CD4-positive, alpha-beta memory T cell (primary cell): ENCODE data around the gene ZNF592. TPM values are rescaled to one million over a fixed set of nuclear protein-coding genes. Genes with fewer than 3 reads are reported as not detected.

Experiments used
- CTCF ChIA-PET: fragments of 350-600 bp; sonication (Branson Sonifier 250); formaldehyde crosslinking; loops from one replicate; lab custom pipeline; 2021; ENCODE audit warnings: inconsistent platforms; ENCODE audit not compliant: partially characterized antibody; lab: Charles Lee
- POLR2A ChIA-PET: fragments of 350-600 bp; sonication (Branson Sonifier 250); formaldehyde crosslinking; loops from one replicate; lab custom pipeline; 2021; ENCODE audit not compliant: partially characterized antibody; lab: Charles Lee
- DNase-seq, 5 donors: peaks; one replicate each; pipeline versions ENCODE4 v3.0.0 to v3.0.0-alpha.2; 2020 to 2022; ENCODE audit warnings: mixed read lengths in 1 of 5
- H3K27ac ChIP-seq: one replicate; pipeline ENCODE4 v1.7.0; 2013; ENCODE audit warnings: low read depth, low read length
- H3K27me3 ChIP-seq: 2 replicates; pipeline ENCODE4 v1.7.0; 2013; ENCODE audit warnings: mild to moderate bottlenecking, low read length, moderate library complexity; ENCODE audit not compliant: insufficient read depth
- H3K36me3 ChIP-seq: 2 replicates; pipeline ENCODE4 v1.7.0; 2013; ENCODE audit warnings: mild to moderate bottlenecking, low read length, moderate library complexity; ENCODE audit not compliant: insufficient read depth
- H3K4me1 ChIP-seq: 2 replicates; pipeline ENCODE4 v1.7.0; 2013; ENCODE audit warnings: mild to moderate bottlenecking, low read length, moderate library complexity; ENCODE audit not compliant: insufficient read depth
- H3K4me3 ChIP-seq, 2 donors: one replicate each; pipeline ENCODE4 v1.7.0; 2013; ENCODE audit warnings: low read length in 2 of 2, mild to moderate bottlenecking in 1 of 2
- H3K9me3 ChIP-seq, 2 donors: one replicate each; pipeline ENCODE4 v1.7.0; 2013; ENCODE audit warnings: low read length in 2 of 2, control low read depth in 1 of 2; ENCODE audit not compliant: control insufficient read depth in 1 of 2
- H3K27ac Mint-ChIP-seq, 7 donors: one replicate each; pipeline ENCODE4 v1.8.0; 2020 to 2021; ENCODE audit warnings: mixed read lengths in 7 of 7, mild to moderate bottlenecking in 6 of 7, inconsistent platforms in 3 of 7, moderate library complexity in 3 of 7
- H3K27me3 Mint-ChIP-seq, 2 donors: one replicate each; pipeline ENCODE4 v1.8.0; 2020 to 2021; ENCODE audit warnings: mixed read lengths in 2 of 2
- H3K36me3 Mint-ChIP-seq, 2 donors: one replicate each; pipeline ENCODE4 v1.8.0; 2020 to 2021; ENCODE audit warnings: mixed read lengths in 2 of 2, inconsistent platforms in 1 of 2, mild to moderate bottlenecking in 1 of 2
- H3K4me1 Mint-ChIP-seq, 4 donors: one replicate each; pipeline ENCODE4 v1.8.0; 2020 to 2021; ENCODE audit warnings: mixed read lengths in 4 of 4, mild to moderate bottlenecking in 1 of 4
- H3K4me3 Mint-ChIP-seq, 8 donors: one replicate each; pipeline ENCODE4 v1.8.0; 2020 to 2021; ENCODE audit warnings: mixed read lengths in 8 of 8, mild to moderate bottlenecking in 7 of 8, moderate library complexity in 6 of 8, inconsistent platforms in 3 of 8
- H3K9me3 Mint-ChIP-seq, 8 donors: one replicate each; pipeline ENCODE4 v1.8.0; 2020 to 2021; ENCODE audit warnings: mixed read lengths in 8 of 8, mild to moderate bottlenecking in 5 of 8, inconsistent platforms in 3 of 8, moderate library complexity in 1 of 8
- intact Hi-C: fragments of 100-400 bp; cut with micrococcal nuclease; formaldehyde crosslinking; loops from one replicate; pipeline ENCODE4 v1.15.1; 2023
- polyA plus RNA-seq, 2 donors: library from polyadenylated mRNA; unstranded; fragments of 300-500 nt; fragmentation: Illumina TruSeq; gene quantifications; one replicate each; pipeline ENCODE4 v1.2.3, GENCODE V29; 2021
- total RNA-seq, 2 experiments: library from RNA; stranded (reverse); gene quantifications; one replicate each; pipeline ENCODE4 v1.2.3, GENCODE V29; 2021

Gene ZNF592
- total and polyA plus RNA-seq, 4 experiments from 2014 or later, result 1.7 to 42.6 (median 27.1) TPM

DNA sequence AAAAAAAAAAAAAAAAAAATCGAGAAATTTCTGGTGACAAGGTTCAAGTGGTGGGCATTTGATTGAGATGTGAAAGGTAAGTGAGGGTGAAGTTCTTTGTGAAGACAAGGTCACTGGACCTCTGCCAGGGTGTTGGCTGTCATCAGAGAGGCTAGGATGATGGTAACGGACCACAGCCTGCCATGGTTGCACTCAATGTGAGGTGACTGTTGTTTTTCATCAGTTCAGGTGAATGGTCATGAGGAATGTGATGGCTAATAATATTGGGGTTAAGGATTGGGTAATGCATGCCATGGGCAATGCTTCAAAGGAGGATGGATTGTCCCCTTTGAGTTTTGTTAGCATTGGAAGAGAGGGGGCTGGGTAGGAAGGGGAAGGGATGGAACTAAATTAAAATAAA is 64.5 kb downstream of the ZNF592 start:
- DNase-seq, result no peak
- H3K27ac Mint-ChIP-seq, result no peak overlapping the region
- no peak overlapping the region for H3K27ac ChIP-seq
- no peaks in the 10 kb centered on the region for H3K36me3 ChIP-seq
- ChIA-PET CTCF (interaction anchor here (1.5 kb wide), 1 partner anchor 158 kb away, joined by 3 read pairs; no protein-coding TSS in a partner anchor), POLR2A (interaction anchor here (0.6 kb wide), 1 partner anchor 183 kb away, joined by 3 read pairs; no protein-coding TSS in a partner anchor)
- no peaks in the 10 kb centered on the region for H3K27me3 ChIP-seq
- H3K4me1 Mint-ChIP-seq, result peaks cover 2 to 9% (median 6%) of the 10 kb centered on the region in 4 donors
- intact Hi-C loops, result no loop called here
- H3K9me3 Mint-ChIP-seq, result no peaks in the 10 kb centered on the region
- H3K27me3 Mint-ChIP-seq, result peaks cover 6 to 9% of the 10 kb centered on the region in 2 donors
- H3K4me3 ChIP-seq, result no peak overlapping the region
- H3K4me1 ChIP-seq, result peaks cover 3% of the 10 kb centered on the region
- no peak overlapping the region for H3K4me3 Mint-ChIP-seq
- peaks cover 2 to 6% of the 10 kb centered on the region in 2 donors for H3K36me3 Mint-ChIP-seq
- no peaks in the 10 kb centered on the region for H3K9me3 ChIP-seq

DNA sequence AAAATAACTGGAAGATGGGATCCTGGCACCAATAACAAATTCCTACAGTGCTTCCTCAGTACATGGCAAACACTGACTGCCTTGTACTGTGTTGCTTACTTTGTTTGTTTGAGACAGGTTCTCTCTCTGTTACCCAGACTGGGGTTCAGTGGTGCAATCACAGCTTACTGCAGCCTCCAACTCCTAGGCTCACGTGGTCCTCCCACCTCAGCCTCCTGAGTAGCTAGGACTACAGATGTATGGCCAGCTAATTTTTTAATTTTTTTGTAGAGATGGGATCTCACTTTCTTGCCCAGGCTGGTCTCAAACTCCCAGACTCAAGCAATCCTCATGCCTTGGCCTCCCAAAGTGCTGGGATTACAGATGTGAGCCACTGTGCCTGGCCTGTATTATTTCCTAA is 65.0 kb downstream of the ZNF592 start:
- H3K27me3 ChIP-seq, result no peaks in the 10 kb centered on the region
- DNase-seq, result no peak
- H3K27ac ChIP-seq, result no peak overlapping the region
- peaks cover 6 to 11% of the 10 kb centered on the region in 2 donors for H3K27me3 Mint-ChIP-seq
- peaks cover 9% of the 10 kb centered on the region for H3K4me1 ChIP-seq
- H3K9me3 Mint-ChIP-seq, result no peaks in the 10 kb centered on the region
- ChIA-PET POLR2A (interaction anchor here (0.6 kb wide), 1 partner anchor 183 kb away, joined by 3 read pairs; no protein-coding TSS in a partner anchor), CTCF (interaction anchor here (1.5 kb wide), 1 partner anchor 158 kb away, joined by 3 read pairs; no protein-coding TSS in a partner anchor)
- H3K4me3 ChIP-seq, result no peak overlapping the region
- intact Hi-C loops, result no loop called here
- H3K4me3 Mint-ChIP-seq, result no peak overlapping the region
- H3K4me1 Mint-ChIP-seq, result peaks cover 7 to 13% (median 11%) of the 10 kb centered on the region in 4 donors
- H3K36me3 ChIP-seq, result no peaks in the 10 kb centered on the region
- H3K27ac Mint-ChIP-seq, result peak overlapping the region in 1 of 7 donors; percentile 17
- H3K9me3 ChIP-seq, result no peaks in the 10 kb centered on the region
- peaks cover 2 to 6% of the 10 kb centered on the region in 2 donors for H3K36me3 Mint-ChIP-seq

DNA sequence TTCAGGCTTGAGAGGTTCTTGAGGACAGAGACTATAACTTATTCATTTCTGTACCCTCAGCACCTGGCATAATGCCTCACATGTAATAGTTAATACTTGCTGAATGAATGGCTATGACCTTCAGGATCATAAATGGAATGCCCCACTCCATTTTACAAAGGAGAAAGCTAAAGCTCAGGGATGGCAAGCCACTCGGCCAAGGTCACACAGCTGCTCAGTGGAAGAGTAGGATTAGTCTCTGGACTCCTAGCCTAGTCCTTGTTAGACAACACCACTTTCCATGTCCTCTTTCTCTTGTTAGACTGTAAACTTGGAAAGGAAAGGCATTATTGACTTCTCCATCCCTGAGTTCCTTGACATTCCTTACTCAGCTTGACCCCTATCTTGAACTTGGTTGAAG is 65.5 kb downstream of the ZNF592 start:
- H3K36me3 Mint-ChIP-seq, result peaks cover 2% of the 10 kb centered on the region in 2 donors
- Histone ChIP-seq H3K27me3 (no peaks in the 10 kb centered on the region), H3K36me3 (no peaks in the 10 kb centered on the region), H3K9me3 (no peaks in the 10 kb centered on the region), H3K4me3 (no peak overlapping the region), H3K4me1 (peaks cover 10% of the 10 kb centered on the region), H3K27ac (no peak overlapping the region)
- no peaks in the 10 kb centered on the region for H3K9me3 Mint-ChIP-seq
- ChIA-PET CTCF (no interaction called here), POLR2A (no interaction called here)
- peaks cover 7 to 15% (median 11%) of the 10 kb centered on the region in 4 donors for H3K4me1 Mint-ChIP-seq
- H3K27ac Mint-ChIP-seq, result no peak overlapping the region
- H3K27me3 Mint-ChIP-seq, result peaks cover 6 to 11% of the 10 kb centered on the region in 2 donors
- DNase-seq, result no peak
- no peak overlapping the region for H3K4me3 Mint-ChIP-seq
- intact Hi-C loops, result no loop called here

DNA sequence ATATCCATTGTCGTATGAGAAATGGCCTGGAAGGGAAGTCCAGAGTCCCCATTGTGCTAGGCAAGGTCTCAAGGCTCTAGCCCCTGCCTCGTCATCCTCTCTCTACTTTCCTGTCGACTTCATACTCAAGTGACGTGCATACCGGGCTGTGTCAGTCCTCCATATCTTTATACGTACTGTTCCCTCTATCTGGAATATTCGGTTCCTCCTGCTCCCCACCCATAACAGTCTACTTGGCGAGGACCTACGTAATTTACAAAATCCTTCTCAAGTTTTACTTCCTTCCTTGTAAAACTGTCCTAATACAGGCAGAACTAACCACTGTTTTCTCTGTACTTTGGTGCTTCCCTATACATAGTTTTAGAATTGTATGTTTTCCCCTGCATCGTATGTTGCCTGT is 66.5 kb downstream of the ZNF592 start:
- no peak for DNase-seq
- peaks cover 0 to 2% of the 10 kb centered on the region in 2 donors for H3K36me3 Mint-ChIP-seq
- Histone ChIP-seq H3K27ac (no peak overlapping the region), H3K4me3 (no peak overlapping the region), H3K4me1 (peaks cover 10% of the 10 kb centered on the region), H3K27me3 (no peaks in the 10 kb centered on the region), H3K9me3 (no peaks in the 10 kb centered on the region), H3K36me3 (no peaks in the 10 kb centered on the region)
- peaks cover 6 to 11% of the 10 kb centered on the region in 2 donors for H3K27me3 Mint-ChIP-seq
- intact Hi-C loops, result no loop called here
- no peaks in the 10 kb centered on the region for H3K9me3 Mint-ChIP-seq
- POLR2A ChIA-PET, result interaction anchor here (0.6 kb wide), 1 partner anchor 161 kb away, joined by 3 read pairs; the partner anchor contains the start of gene WDR73
- CTCF ChIA-PET, result no interaction called here
- H3K27ac Mint-ChIP-seq, result peak overlapping the region in 1 of 7 donors; percentile 25
- no peak overlapping the region for H3K4me3 Mint-ChIP-seq
- H3K4me1 Mint-ChIP-seq, result peaks cover 7 to 15% (median 11%) of the 10 kb centered on the region in 4 donors

DNA sequence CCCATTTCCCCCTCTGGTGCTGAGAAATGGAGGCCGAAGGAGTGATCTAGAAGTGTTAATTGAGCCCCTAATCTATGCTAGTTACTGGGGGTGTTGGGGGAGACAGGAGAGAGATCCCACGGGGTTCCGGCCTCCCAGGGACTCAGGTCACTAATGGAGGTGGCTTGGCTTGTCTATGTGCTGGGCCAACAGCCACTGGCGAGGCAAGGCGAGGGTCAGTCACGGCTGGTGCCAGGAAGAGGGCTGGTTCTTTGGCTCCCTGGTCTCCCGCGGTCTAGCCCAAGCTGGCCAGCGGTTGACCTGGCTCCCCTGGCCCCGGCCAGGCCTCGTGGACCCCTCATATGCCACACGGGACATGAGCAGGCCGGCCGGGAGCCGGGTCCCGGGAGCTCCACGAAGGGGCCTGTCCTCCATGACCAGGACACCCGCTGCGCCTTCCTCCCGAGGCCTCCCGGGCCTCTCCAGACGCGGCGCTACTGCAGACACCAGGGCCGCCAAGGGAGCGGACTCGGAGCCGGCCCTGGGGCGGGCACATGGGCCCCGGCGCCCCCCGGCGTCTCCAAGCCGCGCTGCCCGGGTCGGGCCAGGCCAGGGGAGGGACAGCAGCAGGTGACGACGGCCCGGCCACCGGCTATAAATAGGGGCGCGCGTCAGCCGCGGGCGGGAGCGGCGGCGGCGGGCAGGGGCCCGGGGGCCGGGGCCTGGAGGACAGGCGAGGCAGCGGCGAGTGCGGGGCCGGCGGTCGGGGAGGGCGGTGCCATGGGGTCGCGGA is 68.5 kb downstream of the ZNF592 start, which contains the start of gene ALPK3:
Gene ALPK3 (plus strand): TSS at position 663 of the 772 bp plus-strand sequence. CDS start 97 bp downstream, at position 760.
- ChIA-PET POLR2A (no interaction called here), CTCF (interaction anchor here (1.1 kb wide), 1 partner anchor 161 kb away, joined by 4 read pairs; no protein-coding TSS in a partner anchor)
- no peak within 1 kb of the TSS for H3K4me3 ChIP-seq
- Mint-ChIP-seq H3K36me3 (no peaks in the 10 kb centered on the region), H3K4me3 (peak within 1 kb of the TSS in 3 of 8 donors; percentile 49 to 63 (median 63)), H3K27me3 (peaks cover 6 to 11% of the 10 kb centered on the region in 2 donors), H3K4me1 (peaks cover 7 to 12% (median 11%) of the 10 kb centered on the region in 4 donors), H3K27ac (peak within 1 kb of the TSS in 4 of 7 donors; percentile 6 to 68 (median 42)), H3K9me3 (no peaks in the 10 kb centered on the region)
- no peaks in the 10 kb centered on the region for H3K27me3 ChIP-seq
- intact Hi-C loops, result no loop called here
- no peaks in the 10 kb centered on the region for H3K36me3 ChIP-seq
- no peaks in the 10 kb centered on the region for H3K9me3 ChIP-seq
- no peak for DNase-seq
- no peak within 1 kb of the TSS for H3K27ac ChIP-seq
- peaks cover 10% of the 10 kb centered on the region for H3K4me1 ChIP-seq

DNA sequence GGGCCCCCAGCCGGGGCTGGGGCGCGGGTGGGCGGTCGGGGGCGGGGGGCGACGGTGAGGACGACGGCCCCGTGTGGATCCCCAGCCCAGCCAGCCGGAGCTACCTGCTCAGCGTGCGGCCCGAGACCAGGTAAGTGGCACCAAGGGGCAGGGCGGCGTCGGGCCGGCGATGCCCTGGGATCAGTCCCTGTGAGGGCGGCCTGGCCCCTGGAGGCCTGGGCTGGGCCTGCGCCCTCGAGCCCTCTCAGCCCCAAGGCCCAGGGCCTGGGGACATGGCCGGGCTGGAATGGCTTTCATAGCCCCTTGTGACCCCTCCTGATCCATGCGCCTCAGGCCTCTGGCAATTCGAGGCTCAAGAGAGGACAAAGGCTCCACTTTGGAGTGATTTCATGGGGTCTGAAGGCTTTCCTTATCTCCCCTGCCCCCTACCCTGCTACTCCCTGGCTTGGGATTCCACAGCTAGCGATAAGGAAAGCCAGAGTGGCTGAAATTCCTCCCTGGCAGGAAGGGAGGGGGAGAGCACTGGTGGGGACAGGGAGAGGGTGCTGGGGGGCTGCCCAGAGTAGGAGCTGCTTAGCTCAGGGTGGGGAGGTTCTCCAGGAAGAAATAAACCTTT is 69.2 kb downstream of the ZNF592 start:
- Histone ChIP-seq H3K36me3 (no peaks in the 10 kb centered on the region), H3K9me3 (no peaks in the 10 kb centered on the region), H3K27me3 (no peaks in the 10 kb centered on the region), H3K4me3 (no peak overlapping the region), H3K27ac (no peak overlapping the region), H3K4me1 (peaks cover 10% of the 10 kb centered on the region)
- H3K27ac Mint-ChIP-seq, result no peak overlapping the region
- DNase-seq, result no peak
- peaks cover 7 to 12% (median 11%) of the 10 kb centered on the region in 4 donors for H3K4me1 Mint-ChIP-seq
- no peak overlapping the region for H3K4me3 Mint-ChIP-seq
- no peaks in the 10 kb centered on the region for H3K9me3 Mint-ChIP-seq
- ChIA-PET POLR2A (no interaction called here), CTCF (interaction anchor here (1.1 kb wide), 1 partner anchor 162 kb away, joined by 4 read pairs; no protein-coding TSS in a partner anchor)
- peaks cover 6 to 11% of the 10 kb centered on the region in 2 donors for H3K27me3 Mint-ChIP-seq
- intact Hi-C loops, result no loop called here
- H3K36me3 Mint-ChIP-seq, result no peaks in the 10 kb centered on the region
